Fibroblast of the aortic adventitia (primary cell): ENCODE data around the gene SIDT2. TPM values are rescaled to one million over a fixed set of nuclear protein-coding genes. Genes with fewer than 3 reads are reported as not detected.
"Not testable (repeated sequence)": the region's sequence is repeated elsewhere in the genome, so short reads cannot be mapped to it uniquely, and the experiment has no call there.

ENCODE experiments used
- DNase-seq: peaks from one replicate; pipeline ENCODE4 v3.0.0-alpha.2; 2010; ENCODE audit warnings: low read depth
- H3K4me3 ChIP-seq: 2 replicates; pipeline ENCODE4 v1.5.1; 2011; ENCODE audit warnings: low read depth, mild to moderate bottlenecking, control low read depth, low read length, moderate library complexity
- total RNA-seq: library from RNA; depleted of rRNA; stranded (reverse); fragments of >200 nt; gene quantifications from 2 replicates; pipeline ENCODE4 v1.2.3, GENCODE V29; 2012; ENCODE audit warnings: low replicate concordance
- TF ChIP-seq, protein P1 (sequence below): IDR thresholded peaks from 2 replicates; pipeline ENCODE4 v1.5.1; 2011; ENCODE audit warnings: mild to moderate bottlenecking, low read length, control low read depth, inconsistent platforms; ENCODE audit not compliant: insufficient read depth

Gene SIDT2
- total RNA-seq, 1 donor, result 12.9 TPM

DNA sequence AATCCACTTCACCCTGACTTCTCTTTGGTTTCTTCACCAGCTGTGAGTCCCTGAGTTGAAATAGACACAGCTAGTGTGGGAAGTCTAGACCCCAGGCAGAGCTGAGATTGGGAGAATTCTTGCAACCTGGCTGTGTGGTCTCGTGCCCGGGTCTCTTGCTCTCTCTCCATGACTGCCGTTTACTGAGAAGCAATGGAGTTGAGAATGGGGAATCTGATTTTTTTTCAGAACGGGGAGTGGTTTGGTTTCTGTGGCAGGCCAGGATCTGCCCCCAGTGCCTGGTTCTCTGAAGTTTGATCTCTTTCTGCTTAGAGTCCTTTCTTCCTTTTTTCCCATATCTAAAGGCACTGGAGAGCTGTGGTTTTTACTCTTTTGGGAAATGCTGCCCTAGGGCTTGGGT is 1.5 kb downstream of the SIDT2 start:
- H3K4me3 ChIP-seq, result peak overlapping the region; percentile 71
- TF ChIP-seq, protein P1, sequence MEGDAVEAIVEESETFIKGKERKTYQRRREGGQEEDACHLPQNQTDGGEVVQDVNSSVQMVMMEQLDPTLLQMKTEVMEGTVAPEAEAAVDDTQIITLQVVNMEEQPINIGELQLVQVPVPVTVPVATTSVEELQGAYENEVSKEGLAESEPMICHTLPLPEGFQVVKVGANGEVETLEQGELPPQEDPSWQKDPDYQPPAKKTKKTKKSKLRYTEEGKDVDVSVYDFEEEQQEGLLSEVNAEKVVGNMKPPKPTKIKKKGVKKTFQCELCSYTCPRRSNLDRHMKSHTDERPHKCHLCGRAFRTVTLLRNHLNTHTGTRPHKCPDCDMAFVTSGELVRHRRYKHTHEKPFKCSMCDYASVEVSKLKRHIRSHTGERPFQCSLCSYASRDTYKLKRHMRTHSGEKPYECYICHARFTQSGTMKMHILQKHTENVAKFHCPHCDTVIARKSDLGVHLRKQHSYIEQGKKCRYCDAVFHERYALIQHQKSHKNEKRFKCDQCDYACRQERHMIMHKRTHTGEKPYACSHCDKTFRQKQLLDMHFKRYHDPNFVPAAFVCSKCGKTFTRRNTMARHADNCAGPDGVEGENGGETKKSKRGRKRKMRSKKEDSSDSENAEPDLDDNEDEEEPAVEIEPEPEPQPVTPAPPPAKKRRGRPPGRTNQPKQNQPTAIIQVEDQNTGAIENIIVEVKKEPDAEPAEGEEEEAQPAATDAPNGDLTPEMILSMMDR, result no peak
- DNase-seq, result peak; percentile 50

DNA sequence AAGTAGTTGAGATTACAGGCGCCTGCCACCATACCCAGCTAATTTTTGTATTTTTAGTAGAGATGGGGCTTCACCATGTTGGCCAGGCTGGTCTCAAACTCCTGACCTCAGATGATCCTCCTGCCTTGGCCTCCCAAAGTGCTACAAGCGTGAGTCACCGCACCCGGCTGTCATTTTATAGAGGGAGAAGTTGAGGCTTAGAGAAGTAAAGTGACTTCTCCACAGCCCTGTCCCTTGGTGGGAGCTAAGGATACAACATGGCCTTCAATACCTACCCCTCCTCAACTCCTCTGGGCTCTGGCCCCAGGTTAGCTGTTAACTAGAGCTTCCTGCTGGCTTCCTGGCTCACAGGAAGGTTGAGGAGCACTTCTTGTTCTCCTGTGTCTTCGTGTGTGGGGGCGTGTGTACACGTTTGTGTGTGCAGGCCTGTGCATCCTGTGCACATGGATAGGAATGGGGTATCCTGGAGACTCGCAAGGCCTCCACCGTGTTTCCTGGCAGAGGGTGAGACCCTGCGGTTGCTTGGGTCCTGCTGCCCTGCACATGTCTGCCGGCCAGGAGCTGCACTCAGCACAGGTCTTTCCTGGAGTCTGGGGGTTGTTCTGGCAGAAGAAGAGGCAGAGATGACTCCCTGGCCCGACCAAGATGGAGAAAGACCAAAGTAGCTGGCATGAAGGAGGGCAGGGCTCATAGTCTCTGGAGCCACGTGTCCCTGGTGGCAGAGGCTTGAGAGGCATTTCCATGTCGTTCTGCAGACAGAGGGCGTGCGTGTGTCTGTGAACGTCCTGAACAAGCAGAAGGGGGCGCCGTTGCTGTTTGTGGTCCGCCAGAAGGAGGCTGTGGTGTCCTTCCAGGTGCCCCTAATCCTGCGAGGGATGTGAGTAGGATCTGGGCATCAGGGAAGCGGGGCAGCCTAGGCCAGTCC is 2.4 kb downstream of the SIDT2 start:
- peak overlapping the region; percentile 18 for H3K4me3 ChIP-seq
- TF ChIP-seq, protein P1, result peak; percentile 84
- peak; percentile 80 for DNase-seq

DNA sequence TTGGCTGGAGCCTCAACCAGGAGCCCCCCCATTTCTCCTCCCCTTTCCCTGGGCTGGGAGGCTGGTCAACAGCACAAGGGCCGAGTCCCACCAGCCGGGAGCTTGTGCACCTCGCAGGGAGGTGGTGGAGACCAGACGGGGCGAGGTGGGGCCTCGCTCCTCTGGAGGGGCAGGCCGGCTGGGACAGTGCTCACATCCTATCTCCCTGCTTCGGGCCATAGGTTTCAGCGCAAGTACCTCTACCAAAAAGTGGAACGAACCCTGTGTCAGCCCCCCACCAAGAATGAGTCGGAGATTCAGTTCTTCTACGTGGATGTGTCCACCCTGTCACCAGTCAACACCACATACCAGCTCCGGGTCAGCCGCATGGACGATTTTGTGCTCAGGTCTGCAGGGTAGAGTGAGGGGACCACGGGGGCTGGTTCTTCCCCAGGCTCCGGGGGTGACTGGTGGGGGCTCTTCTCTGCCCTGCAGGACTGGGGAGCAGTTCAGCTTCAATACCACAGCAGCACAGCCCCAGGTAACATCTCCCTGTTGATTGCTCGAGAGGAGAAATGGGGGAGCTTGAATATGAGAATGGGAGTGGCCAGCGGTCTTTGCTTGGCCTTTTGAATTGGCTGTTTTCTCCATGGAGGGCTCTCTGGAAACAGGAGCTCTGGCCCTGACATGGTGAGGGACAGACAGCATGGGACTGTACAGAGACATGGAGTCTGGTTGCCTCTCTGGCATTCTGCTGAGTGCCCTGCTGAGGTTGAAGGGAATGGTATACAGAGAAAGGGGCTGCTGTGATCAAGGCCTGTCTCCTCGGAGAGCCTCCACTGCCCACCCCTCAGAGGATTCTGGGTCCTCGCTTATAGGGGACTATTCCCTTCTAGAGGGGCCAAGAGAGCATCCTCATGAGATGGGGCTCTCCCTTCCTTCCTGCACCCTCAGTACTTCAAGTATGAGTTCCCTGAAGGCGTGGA is 3.3 kb downstream of the SIDT2 start:
- TF ChIP-seq, protein P1, result no peak
- no peak overlapping the region for H3K4me3 ChIP-seq
- DNase-seq, result no peak

DNA sequence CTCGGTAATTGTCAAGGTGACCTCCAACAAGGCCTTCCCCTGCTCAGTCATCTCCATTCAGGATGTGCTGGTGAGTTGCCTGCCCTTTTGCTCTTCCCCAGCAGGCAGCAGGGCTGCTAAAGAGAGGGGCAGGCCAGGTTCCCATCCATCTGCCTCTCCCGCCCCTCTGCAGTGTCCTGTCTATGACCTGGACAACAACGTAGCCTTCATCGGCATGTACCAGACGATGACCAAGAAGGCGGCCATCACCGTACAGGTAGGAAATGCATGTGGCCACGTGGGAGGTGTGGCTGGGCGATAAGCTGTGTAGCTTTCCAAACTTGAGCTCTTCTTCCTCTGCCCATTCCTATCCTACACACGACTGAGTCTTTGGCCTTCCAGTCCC is 4.0 kb downstream of the SIDT2 start:
- no peak overlapping the region for H3K4me3 ChIP-seq
- TF ChIP-seq, protein P1, result no peak
- DNase-seq, result no peak

DNA sequence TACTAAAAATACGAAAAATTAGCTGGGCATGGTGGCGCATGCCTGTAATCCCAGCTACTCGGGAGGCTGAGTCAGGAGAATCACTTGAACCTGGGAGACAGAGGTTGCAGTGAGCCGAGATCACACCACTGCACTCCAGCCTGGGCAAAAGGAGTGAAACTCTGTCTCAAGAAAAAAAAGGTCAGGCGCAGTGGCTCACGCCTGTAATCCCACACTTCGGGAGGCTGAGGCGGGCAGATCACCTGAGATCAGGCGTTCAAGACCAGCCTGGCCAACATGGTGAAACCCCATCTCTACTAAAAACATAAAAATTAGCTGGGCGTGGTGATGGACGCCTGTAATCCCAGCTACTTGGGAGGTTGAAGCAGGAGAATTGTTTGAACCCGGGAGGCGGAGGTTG is 4.6 kb downstream of the SIDT2 start:
- not testable (repeated sequence) for DNase-seq, H3K4me3 ChIP-seq

DNA sequence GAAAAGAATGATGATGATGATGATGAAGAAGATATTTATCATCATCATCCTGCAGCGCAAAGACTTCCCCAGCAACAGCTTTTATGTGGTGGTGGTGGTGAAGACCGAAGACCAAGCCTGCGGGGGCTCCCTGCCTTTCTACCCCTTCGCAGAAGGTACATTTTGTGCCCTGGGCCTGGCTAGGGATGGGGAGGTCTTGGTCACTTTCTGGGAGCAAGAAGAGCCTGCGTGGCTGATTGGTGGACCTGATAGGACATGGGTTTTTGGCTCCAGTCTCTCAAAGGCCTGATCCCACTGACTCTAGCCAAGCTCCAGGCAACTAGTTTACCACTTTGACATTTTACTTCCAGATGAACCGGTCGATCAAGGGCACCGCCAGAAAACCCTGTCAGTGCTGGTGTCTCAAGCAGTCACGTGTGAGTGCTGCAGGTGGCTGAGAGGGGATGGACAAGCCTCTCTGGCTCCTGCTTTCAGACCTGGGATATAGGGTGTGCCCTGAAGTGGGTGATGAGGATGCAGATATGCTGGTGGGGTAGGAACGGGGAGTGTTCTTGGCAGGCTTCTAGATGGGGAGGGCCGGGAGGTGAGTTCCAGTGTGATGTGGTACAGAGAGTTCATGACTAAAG is 5.3 kb downstream of the SIDT2 start:
- no peak overlapping the region for H3K4me3 ChIP-seq
- TF ChIP-seq, protein P1, result no peak
- no peak for DNase-seq
